HL-60 (cell line): Measurements from ENCODE around the gene CEBPB.

ENCODE experiments used
- DNase-seq, 2 experiments: peaks; one replicate each; pipeline ENCODE4 v3.0.0-alpha.2; 2010 to 2020; ENCODE audit warnings: low read depth in 1 of 2, low spot score in 1 of 2
- H3K27ac ChIP-seq: fragments of 250-450 bp; sonication (Bioruptor Pico); replicated peaks from 2 replicates; pipeline ENCODE4 v1.5.1; 2020; ENCODE audit warnings: mild to moderate bottlenecking, moderate library complexity
- H3K27me3 ChIP-seq: fragments of 250-450 bp; sonication (Bioruptor Pico); 2 replicates; pipeline ENCODE4 v1.5.1; 2021; ENCODE audit warnings: mild to moderate bottlenecking, moderate library complexity; ENCODE audit not compliant: insufficient read depth, poor library complexity, severe bottlenecking
- H3K4me3 ChIP-seq: replicated peaks from 2 replicates; pipeline ENCODE4 v1.5.1; 2011; ENCODE audit warnings: mild to moderate bottlenecking, control low read depth, low read length; ENCODE audit not compliant: insufficient read depth
- CTCF ChIP-seq: IDR thresholded peaks from one replicate; pipeline ENCODE4 v1.5.1; 2011; ENCODE audit warnings: low read length, control low read depth, inconsistent platforms; ENCODE audit not compliant: insufficient read depth
- GABPA ChIP-seq: IDR thresholded peaks from 2 replicates; pipeline ENCODE4 v1.6.1; 2012; ENCODE audit warnings: low read depth
- POLR2AphosphoS5 ChIP-seq: IDR thresholded peaks from 2 replicates; pipeline ENCODE4 v1.6.1; 2012; ENCODE audit warnings: low read depth
- REST ChIP-seq: IDR thresholded peaks from 2 replicates; pipeline ENCODE4 v1.6.1; 2012; ENCODE audit warnings: low read depth; ENCODE audit not compliant: insufficient replicate concordance
- SPI1 ChIP-seq: IDR thresholded peaks from 2 replicates; pipeline ENCODE4 v1.6.1; 2012; ENCODE audit warnings: low read depth, mild to moderate bottlenecking, borderline replicate concordance

CEBPB gene

GRCh38 chr20:50220093-50220893, 29.7 kb downstream of the CEBPB start:
- no peak for DNase-seq
- peak overlapping the region; percentile 83 for H3K27ac ChIP-seq
- no peak overlapping the region for H3K4me3 ChIP-seq

GRCh38 chr20:50220894-50221365, 30.3 kb downstream of the CEBPB start:
- Histone ChIP-seq H3K27me3 (no peaks in the 10 kb centered on the region), H3K27ac (peak overlapping the region; percentile 83)
- TF ChIP-seq SPI1 = peak; percentile 55; the same call in 1 of the 2 replicates
- TF ChIP-seq GABPA = no peak

More at GRCh38 chr20:50220093-50220893, 29.7 kb downstream of the CEBPB start:
- H3K27me3 ChIP-seq = no peaks in the 10 kb centered on the region
- no peak for TF ChIP-seq GABPA
- no peak for TF ChIP-seq CTCF
- TF ChIP-seq POLR2AphosphoS5 = no peak

GRCh38 chr20:50221501-50222308, 31.1 kb downstream of the CEBPB start:
- DNase-seq = peak; percentile 86 to 95
- peak overlapping the region; percentile 83 for H3K27ac ChIP-seq
- TF ChIP-seq SPI1 (no peak), POLR2AphosphoS5 (peak; percentile 75; the same call in 1 of the 2 replicates), GABPA (peak; percentile 43; the same call in 1 of the 2 replicates), REST (peak; percentile 15)
- H3K4me3 ChIP-seq = no peak overlapping the region
- H3K27me3 ChIP-seq = no peaks in the 10 kb centered on the region

More at GRCh38 chr20:50220894-50221365, 30.3 kb downstream of the CEBPB start:
- no peak overlapping the region for H3K4me3 ChIP-seq
- DNase-seq = peak in 1 of 2 experiments; percentile 61

- no peak for DNase-seq
- no peak for TF ChIP-seq CTCF
- TF ChIP-seq POLR2AphosphoS5 = no peak
- TF ChIP-seq REST = no peak
- TF ChIP-seq GABPA = no peak
- no peak for TF ChIP-seq SPI1
- Histone ChIP-seq H3K27me3 (no peaks in the 10 kb centered on the region), H3K27ac (peak overlapping the region; percentile 83), H3K4me3 (no peak overlapping the region)
Observed at GRCh38 chr20:50222309-50223038, 31.8 kb downstream of the CEBPB start.
